ENCODE results near the gene THEM4. TPM values are rescaled to one million over a fixed set of nuclear protein-coding genes. Genes with fewer than 3 reads are reported as not detected.
"Not testable (repeated sequence)": the region's sequence is repeated elsewhere in the genome, so short reads cannot be mapped to it uniquely, and the experiment has no call there.

Gene THEM4
- total RNA-seq, 1 experiment from 2014 or later, result 12.2 TPM

DNA sequence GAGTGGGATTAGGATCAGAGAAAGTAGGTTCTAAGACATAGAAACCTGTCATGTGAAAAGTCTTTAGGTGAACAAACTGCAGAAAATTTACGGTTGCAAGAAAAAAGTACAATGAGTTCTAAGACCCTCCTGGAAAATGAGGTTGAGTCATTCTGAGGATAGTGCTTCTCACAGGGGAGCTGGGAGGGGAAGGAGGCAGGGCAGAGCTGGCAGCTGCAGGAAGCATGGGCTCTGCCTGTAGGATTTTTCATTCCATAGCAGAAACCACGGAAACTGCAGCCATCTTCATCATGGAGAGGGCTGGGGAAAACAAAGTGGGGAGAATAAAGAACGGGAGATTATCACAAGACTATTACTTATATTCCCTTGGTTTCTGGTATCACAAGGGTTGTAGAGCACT, 25.8 kb upstream of the THEM4 start:
- DNase-seq (ENCODE audit: low spot score), result peak; percentile 51

DNA sequence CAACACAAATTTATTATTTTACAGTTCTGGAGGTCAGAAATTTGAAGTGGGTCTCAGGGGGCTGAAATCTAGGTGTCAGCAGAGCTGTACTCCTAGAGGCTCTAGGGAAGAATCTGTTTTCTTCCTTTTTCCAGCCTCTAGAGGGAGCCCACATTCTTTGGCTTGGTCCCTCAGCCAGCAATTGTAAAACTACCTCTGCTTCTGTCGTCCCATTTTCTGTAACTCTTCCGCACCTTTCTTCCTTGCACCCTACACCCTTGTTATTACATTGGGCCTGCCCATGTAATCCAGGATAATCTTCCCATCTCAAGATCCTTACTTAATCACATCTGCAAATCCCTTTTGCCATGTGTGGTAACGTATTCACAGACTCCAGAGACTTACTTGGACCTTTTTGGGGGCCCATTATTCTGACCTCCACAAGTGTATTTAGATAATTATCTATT, 24.8 kb upstream of the THEM4 start:
- DNase-seq (ENCODE audit: low spot score), result peak; percentile 87

GRCh38 chr1:151924691-151925587, 15.6 kb upstream of the THEM4 start:
- DNase-seq (ENCODE audit: low spot score), result no peak

DNA sequence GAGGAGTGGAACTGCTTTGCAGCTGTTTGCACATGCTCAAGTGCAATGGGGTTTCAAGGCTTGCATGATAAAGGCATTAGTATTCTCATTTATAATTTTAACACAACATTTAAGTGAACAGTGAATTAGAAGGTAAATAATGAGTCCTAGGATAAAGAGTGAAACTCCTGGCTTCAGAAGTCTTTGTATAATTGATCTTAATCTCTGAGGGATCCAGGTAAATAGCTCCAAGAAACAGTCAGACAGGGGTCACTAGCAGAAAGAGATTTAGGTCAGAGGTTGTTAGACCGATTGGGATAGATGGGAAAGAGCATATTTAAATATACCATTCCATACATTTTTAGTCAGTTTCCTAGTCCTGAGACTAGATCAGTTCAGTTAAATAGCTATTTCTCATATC, 14.1 kb upstream of the THEM4 start:
- no peak for DNase-seq (ENCODE audit: low spot score)

GRCh38 chr1:151920149-151920548, 10.8 kb upstream of the THEM4 start:
- no peak for DNase-seq (ENCODE audit: low spot score)

DNA sequence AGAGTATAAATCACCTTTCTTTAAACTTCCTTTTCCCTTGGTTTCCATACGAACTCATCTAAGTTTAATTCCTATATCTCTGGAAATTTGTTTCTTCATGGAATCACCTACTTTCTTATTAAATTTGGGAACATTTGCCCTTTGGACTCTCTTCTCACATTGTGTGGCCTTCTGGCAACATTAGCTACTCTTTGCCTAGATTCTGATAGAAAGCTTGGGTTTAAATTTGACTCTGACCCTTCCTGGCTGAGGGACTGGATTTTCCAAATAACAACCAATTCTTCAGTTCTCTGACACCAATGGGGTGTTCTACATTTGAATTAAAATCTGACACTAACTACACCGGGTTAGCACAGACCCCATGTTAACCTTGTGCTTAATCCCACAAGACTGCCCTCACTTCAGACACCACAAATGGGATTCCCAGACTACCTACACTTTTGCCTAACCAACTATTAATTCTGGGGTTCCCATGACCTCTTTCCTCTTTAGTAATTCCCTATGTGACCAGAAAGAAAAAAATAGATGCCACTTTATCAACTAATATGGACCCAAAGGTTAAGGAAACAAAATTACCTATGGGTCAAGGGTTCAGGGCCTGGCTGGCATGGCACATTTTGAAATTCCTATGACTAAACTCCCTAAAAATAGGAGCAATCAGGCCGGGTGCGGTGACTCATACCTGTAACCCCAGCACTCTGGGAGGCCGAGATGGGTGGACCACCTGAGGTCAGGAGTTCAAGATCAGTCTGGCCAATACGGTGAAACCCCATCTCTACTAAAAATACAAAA, 9.7 kb upstream of the THEM4 start:
- DNase-seq (ENCODE audit: low spot score), result no peak

GRCh38 chr1:151918156-151918555, 8.8 kb upstream of the THEM4 start:
- DNase-seq (ENCODE audit: low spot score), result no peak

GRCh38 chr1:151916726-151917370, 7.5 kb upstream of the THEM4 start:
- DNase-seq (ENCODE audit: low spot score), result no peak

DNA sequence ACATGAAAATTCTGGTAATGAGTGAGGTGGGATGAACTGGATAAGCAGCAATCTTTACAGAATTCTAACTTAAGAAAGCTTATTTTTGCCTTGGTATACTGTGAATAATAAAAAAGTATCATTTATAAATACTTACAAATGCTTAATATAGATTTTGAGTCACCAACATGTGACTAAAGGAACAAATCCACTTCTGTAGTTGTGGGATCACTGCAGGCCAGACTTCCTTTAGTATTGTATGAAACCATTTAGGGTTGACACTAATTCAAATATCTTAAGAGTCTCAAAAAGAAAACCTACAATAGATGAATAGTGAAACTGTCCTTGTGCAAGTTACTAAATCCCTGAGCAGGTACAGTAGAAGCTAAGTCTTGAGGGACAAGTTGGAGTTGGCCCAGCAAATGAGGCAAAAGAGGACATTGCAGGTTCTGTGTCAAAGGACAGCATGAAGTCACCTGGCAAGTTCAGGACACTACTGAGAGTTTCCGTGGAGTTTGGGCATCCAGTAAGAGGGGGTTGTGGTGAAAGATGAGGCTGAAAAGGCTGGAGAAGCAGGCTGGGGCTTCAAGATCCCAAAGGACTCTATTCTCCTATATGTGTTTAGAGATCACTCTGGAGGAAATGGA, 5.9 kb upstream of the THEM4 start:
- no peak for DNase-seq (ENCODE audit: low spot score)

DNA sequence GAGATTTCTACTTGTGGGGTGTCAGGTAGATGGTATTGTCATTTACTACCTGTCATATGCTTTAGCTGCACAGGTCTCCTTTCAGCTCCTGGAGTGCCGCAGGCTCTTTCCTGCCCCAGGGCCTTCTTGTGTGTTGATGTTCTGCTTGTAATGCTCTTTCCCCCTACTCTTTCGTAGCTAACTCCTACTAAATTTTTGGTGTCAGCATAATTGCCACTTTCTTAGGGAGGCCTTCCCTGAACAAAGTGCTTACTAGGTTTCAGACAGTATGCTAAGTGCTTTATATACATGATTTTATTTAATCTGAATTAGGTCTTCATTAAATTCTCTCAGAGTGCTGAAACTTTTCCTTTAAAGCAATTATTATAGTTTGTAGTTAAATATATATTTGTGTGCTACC, 4.8 kb upstream of the THEM4 start:
- DNase-seq (ENCODE audit: low spot score), result no peak

GRCh38 chr1:151912973-151913372, 3.7 kb upstream of the THEM4 start:
- DNase-seq (ENCODE audit: low spot score), result no peak

DNA sequence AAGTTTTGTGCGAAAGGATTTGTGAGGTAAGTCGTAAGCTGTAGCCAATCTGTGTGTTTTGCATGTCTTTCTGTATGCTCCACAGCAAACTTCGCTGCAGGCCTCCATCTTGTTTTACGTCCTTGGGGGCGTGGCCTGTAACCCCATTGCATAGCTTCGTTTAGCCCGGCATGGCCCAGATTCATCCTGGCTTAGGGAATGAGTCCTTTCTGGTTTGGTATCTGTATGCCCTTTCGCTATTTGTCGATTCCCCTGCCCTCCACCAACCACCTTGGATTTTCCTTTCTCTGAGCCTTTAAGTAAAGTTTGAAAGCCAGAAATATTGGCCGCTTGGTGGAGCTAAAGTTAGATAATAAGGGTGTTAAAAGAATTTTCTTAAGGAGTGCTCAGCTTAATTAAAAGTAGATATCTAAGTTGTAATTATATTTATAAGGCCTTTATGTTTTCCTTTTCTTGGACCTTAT, 1.1 kb downstream of the THEM4 start:
- peak; percentile 40 for DNase-seq (ENCODE audit: low spot score)

DNA sequence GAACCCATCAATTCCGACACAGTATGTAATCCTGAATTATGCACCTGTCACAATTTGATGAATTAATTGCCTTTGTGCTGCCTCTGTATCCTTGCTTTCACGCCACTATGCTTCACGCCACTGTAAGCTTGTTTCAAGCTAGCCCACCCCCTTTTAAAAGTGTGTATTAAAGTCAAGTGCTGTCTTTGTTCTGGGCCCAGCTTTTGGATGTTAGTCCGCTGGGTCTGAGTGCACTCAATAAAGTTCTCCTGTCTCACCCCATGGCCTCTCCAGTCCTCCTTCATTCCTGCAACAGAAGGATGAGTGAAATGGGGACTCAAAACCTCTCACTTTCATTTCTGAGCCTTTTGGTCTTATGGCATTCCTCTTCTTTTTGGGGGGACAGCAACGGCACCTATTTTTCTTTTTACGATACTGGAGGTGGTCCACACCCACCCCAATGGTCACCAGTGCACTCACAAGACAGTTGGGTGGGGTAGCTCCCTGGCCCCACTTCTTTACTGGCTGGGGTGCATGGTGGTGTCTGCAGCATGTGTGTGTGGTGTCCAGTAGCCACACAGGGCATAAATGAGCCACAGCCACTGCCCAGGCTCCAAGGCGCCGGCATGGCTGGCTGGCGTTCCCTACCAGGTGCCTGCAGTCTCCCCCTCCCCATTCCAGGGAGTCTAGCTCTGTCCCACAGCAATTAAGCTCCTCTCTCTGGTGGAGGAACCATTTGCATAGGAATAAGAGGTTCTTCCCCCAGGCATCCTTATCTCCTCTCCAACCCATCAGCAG, 1.8 kb downstream of the THEM4 start:
- no peak for DNase-seq (ENCODE audit: low spot score)

DNA sequence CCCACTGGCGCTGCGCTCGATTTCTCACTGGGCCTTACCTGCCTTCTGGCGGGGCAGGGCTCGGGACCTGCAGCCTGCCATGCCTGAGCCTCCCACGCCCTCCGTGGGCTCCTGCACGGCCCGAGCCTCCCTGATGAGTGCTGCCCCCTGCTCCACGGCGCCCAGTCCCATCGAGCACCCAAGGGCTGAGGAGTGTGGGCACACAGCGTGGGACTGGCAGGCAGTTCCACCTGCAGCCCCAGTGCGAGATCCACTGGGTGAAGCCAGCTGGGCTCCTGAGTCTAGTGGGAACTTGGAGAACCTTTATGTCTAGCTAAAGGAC, 3.0 kb downstream of the THEM4 start:
- not testable (repeated sequence) for DNase-seq (ENCODE audit: low spot score)

- DNase-seq (ENCODE audit: low spot score), result not testable (repeated sequence)
These were observed 3.6 kb downstream of the THEM4 start for GRCh38 chr1:151905443-151906323.

- DNase-seq (ENCODE audit: low spot score), result no peak
These were observed 4.3 kb downstream of the THEM4 start for GRCh38 chr1:151905070-151905442.

DNA sequence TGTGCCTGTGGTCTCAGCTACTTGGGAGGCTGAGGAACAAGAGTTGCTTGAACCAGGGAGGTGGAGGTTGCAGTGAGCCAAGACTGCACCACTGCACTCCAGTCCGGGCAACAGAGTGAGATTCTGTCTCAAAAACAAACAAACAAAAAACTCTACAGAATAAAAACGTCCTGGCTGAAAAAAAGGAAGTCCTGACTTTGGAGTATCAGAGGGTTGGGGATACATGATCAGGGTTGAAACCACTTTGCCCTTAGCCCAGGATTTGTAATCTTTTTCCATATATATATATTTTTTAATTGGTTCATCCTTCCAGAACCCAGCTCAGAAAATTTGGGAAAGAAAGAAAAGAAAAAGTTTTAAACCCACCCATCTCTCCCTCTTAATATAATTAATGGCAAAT, 6.5 kb downstream of the THEM4 start:
- no peak for DNase-seq (ENCODE audit: low spot score)

GRCh38 chr1:151900804-151901203, 8.5 kb downstream of the THEM4 start:
- not testable (repeated sequence) for DNase-seq (ENCODE audit: low spot score)

GRCh38 chr1:151898519-151898991, 10.8 kb downstream of the THEM4 start:
- peak; percentile 81 for DNase-seq (ENCODE audit: low spot score)

DNA sequence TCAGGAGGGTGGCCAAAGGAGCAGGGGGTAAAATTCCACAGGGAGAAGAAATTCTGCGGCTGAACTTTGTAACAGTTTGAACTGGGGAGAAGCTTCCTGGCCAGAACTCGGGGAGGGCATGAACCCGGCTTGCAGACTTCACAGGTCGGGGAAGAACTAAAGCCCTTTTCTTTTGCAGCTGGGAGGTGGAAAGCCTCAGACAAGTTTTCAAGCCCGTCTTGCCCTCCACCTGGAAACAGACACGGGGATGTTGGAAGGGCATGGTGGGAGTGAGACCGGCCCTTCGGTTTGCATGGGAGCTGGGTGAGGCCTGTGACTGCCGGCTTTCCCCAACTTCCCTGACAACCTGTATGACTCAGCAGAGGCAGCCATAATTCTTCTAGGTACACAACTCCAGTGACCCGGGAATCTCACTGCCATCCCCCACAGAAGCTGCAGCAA, 11.3 kb downstream of the THEM4 start:
- DNase-seq (ENCODE audit: low spot score), result peak; percentile 72
